GM12864 (cell line): ENCODE data around the gene PRICKLE2.

Experiments used
- DNase-seq: peaks from one replicate; pipeline ENCODE4 v3.0.0-alpha.2; 2011; ENCODE audit warnings: low read depth
- H3K4me3 ChIP-seq: 2 replicates; pipeline ENCODE4 v1.5.1; 2011; ENCODE audit warnings: mild to moderate bottlenecking, low read depth, low read length, control low read depth
- TF ChIP-seq, protein P1 (sequence below): IDR thresholded peaks from 2 replicates; pipeline ENCODE4 v1.5.1; 2011; ENCODE audit warnings: low read depth, mild to moderate bottlenecking, moderate library complexity, low read length, control low read depth, inconsistent platforms; ENCODE audit errors: missing control alignments

PRICKLE2 gene

DNA sequence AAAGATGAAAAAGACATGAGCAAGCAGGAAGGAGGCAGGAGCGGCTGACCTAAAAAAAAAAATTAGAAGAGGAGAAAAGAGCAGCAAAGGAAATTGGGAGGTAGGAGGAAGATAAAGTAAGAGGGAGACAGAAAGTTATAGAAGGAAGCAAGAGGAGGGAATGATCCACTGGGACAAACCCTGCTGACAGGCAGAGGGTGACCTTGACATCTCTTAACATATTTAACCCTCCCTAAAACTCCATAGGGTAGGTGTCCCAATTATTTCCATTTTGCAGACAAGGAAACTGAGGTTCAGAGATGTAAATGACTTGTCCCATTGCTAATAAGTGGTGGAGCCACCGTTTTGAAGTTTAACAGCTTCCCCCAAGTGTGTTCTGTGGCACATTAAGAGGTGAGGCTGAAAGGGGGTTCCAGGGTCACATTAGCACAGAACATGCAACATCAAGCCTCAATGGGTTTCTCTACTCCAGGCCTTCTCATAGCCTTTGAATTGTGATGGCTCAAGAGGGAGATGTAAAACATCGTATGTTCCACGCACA is 37.4 kb upstream of the PRICKLE2 start:
- TF ChIP-seq, protein P1, sequence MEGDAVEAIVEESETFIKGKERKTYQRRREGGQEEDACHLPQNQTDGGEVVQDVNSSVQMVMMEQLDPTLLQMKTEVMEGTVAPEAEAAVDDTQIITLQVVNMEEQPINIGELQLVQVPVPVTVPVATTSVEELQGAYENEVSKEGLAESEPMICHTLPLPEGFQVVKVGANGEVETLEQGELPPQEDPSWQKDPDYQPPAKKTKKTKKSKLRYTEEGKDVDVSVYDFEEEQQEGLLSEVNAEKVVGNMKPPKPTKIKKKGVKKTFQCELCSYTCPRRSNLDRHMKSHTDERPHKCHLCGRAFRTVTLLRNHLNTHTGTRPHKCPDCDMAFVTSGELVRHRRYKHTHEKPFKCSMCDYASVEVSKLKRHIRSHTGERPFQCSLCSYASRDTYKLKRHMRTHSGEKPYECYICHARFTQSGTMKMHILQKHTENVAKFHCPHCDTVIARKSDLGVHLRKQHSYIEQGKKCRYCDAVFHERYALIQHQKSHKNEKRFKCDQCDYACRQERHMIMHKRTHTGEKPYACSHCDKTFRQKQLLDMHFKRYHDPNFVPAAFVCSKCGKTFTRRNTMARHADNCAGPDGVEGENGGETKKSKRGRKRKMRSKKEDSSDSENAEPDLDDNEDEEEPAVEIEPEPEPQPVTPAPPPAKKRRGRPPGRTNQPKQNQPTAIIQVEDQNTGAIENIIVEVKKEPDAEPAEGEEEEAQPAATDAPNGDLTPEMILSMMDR = no peak
- no peak for DNase-seq
- H3K4me3 ChIP-seq = no peak overlapping the region

DNA sequence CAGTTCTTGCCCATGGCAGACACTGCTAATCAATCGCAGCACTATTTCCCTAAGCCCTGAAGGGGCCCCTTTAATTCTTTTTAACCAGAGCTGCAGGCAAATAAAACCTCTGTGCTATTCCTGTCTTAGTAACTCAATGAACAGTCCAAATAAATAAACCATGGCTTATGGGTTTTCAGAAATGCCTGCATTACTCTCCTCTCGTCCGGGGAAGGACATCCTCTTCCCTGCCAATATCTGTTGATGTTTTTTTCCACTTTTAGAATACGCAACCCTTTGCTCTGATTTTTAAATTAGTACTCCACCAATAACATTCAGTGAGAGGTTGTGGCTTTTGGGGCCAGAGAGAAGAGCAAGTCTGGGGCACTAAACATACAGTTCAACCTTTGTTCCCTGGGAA is 35.2 kb upstream of the PRICKLE2 start:
- DNase-seq = no peak
- H3K4me3 ChIP-seq = no peak overlapping the region
- TF ChIP-seq, protein P1 = no peak

DNA sequence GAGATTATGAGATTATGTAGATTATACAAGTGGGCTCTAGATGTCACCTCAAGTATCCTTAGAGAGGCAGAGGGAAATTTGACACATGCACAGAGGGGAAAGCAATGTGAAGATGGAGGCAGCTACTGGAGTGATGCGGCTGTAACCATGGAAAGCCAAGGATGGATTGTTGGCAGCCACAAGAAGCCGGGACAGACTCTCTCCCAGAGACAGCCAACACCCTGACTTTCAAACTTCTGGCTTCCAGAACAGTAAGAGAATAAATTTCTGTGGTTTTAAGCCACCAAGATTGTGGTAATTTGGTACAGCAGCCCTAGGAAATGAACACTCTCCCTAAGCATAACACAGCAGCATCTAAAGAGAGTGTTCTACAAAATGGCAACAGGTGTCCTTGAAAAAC is 34.4 kb upstream of the PRICKLE2 start:
- TF ChIP-seq, protein P1 = no peak
- no peak overlapping the region for H3K4me3 ChIP-seq
- no peak for DNase-seq

DNA sequence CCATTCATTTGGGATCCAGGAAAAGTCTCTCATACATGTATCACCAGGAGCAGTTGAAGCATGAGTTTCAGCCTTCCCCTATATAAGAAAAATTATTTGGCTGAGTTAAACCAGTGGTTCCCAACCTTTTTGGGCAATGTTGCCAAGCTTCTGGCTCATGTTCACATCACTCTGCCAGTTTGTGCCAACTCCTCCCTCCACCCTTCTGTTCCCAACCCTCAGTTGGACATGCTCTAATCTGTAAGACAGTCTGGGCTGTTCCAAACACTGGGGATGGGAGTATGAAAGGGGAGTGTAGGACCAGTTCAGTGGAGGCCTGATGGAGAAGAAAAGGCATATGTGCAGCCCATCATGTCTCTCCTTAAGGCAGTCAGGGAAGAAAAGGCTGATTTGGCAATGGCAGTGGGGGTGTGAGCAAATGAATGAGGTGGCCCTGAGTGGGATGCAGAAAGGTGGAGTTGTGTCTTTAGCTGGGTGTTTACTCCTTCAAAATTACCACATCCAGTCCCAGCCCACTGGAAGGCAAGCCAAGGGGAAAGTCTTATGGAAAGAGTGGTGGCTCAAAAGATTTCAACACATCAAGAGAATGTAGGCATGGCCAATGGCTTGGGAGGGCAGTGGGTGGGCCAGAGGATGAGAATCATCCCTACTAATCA is 32.0 kb upstream of the PRICKLE2 start:
- H3K4me3 ChIP-seq = no peak overlapping the region
- no peak for DNase-seq
- TF ChIP-seq, protein P1 = no peak

DNA sequence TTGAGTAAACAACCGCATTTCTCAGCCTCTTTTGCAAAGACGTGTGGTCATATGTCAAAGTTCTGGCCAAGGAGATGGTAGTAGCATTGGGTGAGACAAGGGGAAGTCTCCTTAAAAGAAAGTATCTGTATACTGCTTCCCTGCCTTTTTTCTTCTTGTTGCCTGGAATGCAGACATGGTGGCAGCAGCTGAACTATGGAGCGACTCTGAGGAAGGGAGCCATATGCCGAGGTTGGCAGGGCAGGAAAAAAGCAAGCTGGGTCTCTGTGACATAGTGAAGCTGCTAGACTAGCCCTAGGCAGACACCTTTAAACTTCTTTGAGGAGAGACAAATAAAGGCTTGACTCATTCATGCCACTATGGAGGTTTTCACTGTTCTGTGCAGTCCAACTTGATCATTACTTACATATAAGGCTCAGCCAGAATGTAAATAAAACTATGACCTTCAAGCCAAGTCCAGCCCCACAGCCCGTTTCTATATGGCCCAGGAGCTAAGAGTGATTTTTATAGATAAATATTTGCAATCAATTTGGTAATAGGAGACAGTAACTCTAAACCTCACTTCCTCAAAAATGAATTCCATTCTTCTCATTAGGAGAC is 30.6 kb upstream of the PRICKLE2 start:
- no peak for DNase-seq
- TF ChIP-seq, protein P1 = no peak
- no peak overlapping the region for H3K4me3 ChIP-seq

DNA sequence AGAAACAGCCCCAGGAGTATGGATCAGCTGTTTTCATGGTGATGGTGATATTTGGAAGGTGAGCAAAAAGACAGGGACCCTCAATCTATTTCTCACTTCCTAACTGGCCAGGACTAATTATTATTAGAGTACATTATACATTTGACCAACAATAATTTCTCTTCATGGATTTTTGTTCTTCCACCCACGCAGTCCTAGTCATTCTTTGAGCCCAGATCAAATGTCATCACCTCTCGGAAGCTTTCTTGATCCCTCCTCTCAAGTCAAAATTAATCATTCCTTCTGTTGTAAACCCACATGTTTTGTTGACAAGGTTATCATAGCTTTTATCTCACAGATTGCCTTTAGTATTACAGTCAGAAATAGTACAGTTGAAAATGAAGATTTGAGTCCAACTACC is 29.2 kb upstream of the PRICKLE2 start:
- TF ChIP-seq, protein P1 = no peak
- DNase-seq = no peak
- H3K4me3 ChIP-seq = no peak overlapping the region
